CD1c-positive myeloid dendritic cell (primary cell): ENCODE data around the gene PLS1.
"Not testable (repeated sequence)": the region's sequence is repeated elsewhere in the genome, so short reads cannot be mapped to it uniquely, and the experiment has no call there.

Experiments
- DNase-seq: peaks from one replicate; pipeline ENCODE4 v3.0.0-alpha.2; 2016; ENCODE audit errors: extremely low spot score

PLS1 gene

DNA sequence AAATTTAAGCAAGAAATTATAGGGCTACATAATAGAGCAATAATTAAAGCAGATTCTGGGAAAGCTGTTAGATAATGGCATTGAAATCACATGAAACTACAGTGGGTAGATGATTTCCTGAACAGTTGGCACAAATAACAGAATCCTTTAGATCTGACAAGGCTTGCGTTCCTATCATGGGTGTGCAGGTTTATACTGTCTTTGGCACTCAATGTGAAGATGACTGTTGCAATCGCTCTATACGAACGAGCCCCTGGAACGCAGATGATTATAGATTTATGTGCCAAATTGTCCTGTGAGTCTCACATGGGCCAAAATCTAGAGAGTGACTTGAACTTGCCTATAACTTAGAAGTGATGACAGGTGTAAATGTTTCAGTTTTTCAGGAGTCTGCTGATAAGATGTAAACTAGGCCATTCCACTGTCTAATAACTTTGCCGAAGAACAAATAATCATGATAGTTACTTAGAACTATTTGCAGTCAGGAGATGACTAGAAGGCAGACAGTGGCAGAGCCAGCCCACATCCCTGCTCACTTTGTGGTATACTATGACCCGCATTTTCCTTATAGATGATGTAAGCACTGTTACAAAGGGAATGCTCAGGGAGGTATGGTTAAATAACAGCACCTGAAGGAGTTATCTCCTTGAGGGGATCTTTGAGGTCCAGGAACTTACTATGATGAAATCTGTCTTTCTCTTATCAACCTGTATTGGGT lies 97.1 kb downstream of the PLS1 start:
- no peak for DNase-seq

DNA sequence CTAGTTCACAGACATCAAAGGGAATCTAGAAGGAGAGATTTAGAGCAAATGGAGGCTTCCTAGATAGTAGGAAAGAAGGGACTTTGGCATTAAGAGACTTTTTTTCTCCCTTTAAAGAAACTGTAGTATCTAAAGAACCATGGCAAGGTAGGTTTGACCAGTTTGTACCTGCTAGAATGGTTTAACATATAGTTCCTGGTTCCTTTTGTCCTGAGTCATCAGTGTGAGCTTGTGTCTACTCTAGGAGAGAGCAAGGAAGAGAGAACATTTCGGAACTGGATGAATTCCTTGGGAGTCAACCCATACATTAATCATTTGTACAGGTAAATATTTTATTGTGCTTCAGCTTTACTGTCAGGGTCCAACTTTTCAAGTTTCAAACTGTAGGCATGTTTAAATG lies 98.0 kb downstream of the PLS1 start:
- DNase-seq, result no peak

DNA sequence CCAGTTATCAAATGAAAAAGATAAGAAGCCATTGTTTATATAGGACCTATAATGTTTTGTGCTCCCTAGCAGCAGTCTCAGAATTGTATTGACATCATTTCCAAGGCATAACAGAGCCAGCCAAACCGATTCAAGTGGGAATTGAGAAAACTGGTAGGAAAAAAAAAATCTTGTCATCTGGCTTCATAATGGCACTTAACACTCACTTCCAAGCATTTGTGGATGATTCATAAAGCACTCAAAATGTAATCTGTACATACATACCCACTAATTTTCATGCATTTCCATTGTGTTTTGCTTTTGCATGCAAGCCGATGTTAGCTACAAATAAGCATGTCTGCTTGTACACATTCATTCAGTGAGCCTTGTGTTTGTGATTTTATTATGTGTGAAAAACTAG lies 109.0 kb downstream of the PLS1 start:
- no peak for DNase-seq

DNA sequence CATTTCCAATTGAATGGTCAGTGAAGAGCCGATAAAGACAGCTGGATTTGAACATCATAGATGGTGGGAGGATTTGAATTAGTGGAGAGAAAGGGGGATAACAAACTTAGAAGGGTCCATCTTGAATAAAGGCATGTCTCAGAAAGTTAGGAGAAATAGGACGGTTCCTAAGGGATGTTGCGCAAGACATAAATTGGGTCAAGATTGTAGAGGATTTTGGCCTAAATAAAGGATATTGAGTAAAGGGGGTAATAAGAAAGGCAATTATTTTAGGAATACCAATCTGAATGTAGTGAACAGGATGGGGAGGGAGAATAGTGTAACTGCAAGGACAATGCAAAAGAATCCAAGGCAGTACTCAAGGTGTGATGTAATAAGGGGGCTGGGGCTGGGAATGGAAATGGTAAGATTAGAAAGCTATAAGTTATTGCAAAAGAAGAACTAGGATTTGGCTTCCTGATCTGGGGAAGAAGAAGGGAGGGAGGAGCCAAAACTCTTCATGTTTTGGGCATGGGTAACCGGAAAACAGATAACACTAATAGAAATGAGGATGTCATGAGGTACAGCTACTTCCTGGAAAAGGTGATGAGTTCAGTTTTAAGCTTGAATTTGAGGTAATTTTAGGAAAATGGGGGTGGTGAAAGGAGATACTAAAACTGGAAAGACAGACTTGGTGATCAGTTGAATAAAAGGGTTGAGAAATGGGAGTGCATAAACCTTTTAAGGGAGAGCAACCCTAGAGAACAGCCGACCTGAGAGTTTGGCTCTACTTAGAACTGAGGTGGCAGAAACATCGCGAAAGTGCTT lies 110.3 kb downstream of the PLS1 start:
- no peak for DNase-seq

DNA sequence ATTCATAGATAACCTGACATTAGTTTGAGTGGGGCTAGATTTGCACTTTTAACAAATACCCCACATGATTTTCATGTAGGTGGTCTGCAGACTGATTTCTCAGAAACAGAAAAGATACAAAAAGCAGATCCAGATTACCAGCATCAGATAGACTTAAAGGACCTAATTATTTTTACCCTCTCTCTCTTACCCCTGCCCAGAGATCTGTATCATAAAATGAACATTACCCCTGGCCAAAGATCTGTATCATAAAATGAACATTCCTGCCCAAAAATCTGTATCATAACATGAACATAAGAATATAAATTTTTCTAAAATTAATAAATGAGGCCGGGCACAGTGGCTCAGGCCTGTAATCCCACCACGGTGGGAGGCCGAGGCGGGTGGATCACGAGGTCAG lies 113.0 kb downstream of the PLS1 start:
- DNase-seq, result no peak

DNA sequence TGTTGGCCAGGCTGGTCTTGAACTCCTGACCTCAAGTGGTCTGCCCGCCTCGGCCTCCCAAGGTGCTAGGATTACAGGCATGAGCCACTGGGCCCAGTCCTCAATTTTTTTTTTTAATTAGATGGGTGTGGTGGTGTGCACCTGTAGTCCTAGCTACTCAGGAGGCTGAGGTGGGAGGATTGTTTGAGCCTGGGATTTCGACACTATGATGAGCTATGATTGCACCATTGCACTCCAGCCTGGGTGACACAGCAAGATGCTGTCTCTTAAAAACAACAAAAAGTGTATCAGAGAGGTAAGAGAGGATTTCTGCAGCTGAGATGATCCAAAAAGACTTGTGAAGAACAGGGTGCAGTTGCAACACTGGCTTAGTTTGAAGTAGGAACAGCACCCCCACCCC lies 118.7 kb downstream of the PLS1 start:
- DNase-seq, result not testable (repeated sequence)

DNA sequence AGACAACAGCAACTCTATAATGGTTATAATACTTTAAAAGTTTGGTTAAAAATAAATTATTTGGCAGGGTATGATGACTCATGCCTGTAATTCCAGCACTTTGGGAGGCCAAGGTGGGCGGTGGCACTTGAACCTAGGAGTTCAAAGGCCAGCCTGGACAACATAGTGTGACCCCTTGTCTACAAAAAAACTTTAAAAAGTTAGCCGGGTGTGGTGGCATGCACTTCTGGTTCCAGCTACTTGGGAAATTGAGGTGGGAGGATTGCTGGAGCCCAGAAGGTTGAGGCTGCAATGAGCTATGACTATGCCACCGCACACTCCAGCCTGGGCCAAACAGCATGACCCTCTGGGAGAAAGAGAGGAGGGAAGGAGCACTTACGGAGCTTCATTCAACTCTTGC lies 119.9 kb downstream of the PLS1 start:
- DNase-seq, result no peak

DNA sequence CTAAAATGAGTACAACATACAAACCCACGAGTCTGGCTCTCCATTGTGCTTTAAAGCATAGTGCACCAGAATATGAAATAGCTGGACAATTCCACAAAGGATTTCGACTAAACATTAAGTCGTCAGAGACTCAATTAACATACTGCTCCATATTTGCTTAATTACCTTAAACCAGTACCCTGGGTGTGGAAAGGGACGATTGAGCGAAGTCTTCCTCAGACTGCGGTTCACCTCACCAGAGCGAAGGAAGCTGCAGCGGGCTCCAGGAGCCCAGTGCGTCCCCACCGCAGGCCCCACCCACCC lies 127.4 kb downstream of the PLS1 start:
- no peak for DNase-seq

DNA sequence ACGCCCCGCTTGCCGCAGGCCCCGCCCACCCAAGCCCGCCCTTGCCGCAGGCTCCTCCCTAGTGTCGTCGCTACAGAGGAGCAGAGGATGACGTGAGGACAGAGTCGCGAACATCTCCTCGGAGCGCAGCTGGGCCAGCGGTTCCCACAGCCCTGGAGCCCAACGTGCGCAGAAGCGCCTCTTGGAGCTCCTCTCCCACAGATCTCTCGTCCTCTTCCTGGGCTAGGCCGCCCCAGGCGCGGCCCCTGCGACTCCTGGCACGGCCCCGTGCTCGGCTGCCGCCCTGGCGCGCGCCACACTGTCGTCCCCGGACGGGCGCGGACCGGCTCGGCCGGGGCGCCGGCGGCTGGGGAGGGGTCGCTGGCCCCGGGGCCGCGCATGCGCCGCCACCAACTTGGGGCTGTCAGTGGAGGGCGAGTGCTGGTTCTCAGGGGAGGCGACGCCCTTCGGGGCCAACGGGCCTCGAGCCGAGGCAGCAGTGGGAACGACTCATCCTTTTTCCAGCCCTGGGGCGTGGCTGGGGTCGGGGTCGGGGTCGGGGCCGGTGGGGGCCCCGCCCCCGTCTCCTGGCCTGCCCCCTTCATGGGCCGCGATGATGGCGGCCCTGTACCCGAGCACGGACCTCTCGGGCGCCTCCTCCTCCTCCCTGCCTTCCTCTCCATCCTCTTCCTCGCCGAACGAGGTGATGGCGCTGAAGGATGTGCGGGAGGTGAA lies 127.9 kb downstream of the PLS1 start, which contains the start of gene TRPC1:
Gene TRPC1 (plus strand): TSS at position 67 of the 714 bp plus-strand sequence. CDS start 526 bp downstream, at position 593.
- peak; percentile 78 for DNase-seq

DNA sequence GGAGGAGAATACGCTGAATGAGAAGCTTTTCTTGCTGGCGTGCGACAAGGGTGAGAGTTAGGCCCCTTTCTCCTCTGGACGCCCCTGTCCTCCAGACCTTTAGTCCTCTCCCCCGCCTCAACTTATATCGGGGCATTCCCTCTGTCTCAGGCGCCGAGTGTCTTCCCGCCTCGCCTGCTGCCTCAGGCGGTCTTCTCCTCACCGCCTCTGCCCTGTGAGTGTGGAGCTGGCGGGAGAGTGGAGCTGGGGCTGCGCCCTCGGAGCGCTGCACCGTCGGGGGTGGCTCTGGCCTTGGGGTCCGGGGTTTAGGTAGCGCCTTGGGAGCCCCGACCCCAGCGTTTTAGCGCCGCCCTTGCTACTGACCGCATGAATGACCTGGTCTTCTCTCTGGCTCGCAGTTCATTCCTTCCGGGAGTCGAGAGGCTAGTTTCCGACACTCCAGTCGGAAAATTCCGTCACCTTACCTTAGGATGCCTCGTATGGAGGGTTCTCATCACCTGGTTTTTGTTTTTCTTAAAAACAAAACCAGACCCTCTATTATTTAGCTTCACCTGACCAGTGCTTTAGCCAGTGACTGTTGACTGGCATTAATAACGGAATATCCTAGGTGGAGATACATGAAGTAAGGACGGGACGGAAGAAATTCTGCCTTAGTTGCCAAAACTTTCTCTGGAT lies 128.6 kb downstream of the PLS1 start:
- DNase-seq, result peak; percentile 3

DNA sequence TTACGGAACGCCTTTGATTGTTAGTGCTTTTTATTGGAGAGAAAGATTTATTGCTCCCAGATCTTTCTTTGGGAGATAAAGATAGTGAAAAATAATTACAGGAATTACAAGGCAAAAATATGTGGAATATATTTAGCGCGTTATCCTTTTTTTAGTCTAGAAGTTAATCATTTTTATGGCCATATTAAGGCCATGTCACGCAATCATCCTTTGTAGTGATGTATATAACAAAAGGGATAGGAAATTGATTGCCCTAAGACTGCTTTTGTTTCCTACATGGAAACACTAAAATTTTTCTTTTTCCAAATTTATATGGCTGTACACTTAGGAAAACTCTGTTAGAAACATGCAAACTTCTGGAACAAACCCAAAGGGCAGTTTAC lies 129.2 kb downstream of the PLS1 start:
- DNase-seq, result no peak

DNA sequence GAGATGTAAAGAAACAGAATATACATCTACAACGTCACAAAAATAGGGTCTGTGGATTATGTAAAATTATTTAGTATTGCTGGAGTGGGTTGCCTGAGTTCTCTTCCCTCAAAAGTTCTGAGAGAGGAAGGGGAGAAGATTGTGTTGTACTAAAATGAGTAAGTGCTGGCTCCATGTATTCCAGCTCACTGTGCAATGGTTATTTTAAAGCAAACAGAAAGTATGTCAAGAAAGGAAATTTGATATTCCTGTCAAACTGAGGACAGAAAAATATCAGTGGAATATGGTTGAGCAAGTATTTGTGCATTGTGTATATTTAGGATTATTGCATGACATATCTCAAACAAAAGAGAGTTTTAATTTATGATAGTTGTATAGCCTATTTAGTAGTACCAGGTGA lies 129.8 kb downstream of the PLS1 start:
- no peak for DNase-seq

DNA sequence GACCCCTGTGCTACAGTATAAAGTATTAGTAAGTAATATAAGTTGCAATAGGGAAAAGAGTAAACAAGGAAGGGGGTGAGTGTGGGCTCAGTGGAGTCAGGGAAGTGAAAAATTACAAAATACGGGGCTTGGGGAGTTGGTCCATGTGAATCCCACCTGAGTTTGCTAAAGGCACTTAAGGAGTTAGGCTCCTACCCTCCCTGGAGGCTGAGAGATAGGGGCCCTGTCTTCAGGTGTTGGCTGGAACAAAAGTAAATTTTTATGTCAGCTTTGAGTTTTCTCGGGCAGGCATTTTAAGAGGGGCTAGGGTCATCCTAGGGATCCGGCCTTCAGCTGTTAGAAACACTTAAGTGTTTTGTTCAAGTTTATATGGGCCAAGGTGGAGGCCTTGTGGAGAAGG lies 135.9 kb downstream of the PLS1 start:
- DNase-seq, result no peak

DNA sequence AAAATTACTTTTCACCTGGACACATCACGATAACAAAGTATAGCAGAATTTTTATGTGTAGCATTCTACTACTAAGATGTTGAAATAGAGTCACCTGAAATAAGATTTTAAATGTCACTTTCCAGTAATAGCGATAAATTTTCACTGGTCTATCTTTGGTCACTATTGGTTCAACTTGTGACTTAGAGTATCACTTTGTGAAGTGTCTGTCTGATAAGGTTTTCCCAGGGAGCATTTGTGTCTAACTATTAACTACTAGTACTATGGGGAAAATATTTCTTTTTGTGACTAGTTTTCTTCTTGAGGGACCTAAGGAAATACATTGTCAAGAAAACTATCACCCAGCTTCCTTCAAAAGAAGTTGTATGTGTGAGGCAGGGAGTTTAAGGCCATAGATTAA lies 138.6 kb downstream of the PLS1 start:
- no peak for DNase-seq

DNA sequence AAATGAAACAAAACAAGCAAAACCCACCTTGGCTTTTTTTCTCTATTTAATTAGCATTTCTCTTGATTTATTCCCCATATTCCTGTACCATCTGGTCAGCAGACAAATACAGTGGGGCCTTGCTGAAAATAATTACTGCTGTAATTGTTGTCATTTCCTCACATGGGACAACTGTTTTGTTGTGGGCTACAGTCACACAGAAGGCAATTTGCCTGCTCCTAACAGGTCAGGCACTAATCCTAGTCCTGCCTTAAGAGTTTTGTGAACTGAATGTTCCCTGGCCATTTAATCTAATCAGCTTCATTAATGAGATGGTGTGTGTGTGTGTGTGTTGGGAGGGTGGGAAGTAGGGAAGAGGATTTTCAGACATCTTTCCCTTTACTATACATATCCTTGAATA lies 139.3 kb downstream of the PLS1 start:
- DNase-seq, result no peak

DNA sequence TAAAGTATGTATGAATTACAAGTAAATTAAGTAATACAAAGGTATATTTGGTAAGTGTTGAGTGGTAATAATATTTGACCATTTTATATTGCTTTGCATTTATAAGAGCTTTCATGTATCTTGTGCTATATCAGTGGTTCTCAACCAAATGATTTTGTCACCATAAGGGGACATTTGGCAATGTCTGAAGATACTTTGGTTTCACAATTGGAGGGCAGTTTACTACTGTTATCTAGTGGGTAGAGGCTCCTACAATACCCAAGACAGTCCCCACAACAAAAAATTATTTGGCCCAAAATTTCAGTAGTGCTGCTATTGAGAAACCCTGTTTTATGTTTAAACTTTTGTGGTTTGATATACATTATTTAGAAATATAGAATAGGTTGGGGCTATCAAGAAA lies 142.2 kb downstream of the PLS1 start:
- no peak for DNase-seq

DNA sequence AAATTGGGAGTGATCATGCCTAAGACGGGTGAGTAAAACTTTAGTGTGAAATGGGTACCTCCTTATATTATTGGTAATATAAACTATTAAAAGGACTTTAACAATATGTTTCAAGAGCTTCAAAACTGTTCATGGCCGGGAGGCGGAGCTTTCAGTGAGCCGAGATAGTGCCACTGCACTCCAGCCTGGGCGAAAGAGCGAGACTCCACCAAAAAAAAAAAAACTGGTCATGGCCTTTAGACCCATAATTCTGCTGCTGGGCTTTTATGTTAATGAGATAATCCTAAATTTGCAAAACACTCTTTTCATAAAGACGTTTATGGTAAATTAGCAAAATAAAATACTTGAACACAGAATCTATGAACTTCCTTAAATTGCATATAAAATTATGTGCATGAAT lies 150.5 kb downstream of the PLS1 start:
- no peak for DNase-seq

DNA sequence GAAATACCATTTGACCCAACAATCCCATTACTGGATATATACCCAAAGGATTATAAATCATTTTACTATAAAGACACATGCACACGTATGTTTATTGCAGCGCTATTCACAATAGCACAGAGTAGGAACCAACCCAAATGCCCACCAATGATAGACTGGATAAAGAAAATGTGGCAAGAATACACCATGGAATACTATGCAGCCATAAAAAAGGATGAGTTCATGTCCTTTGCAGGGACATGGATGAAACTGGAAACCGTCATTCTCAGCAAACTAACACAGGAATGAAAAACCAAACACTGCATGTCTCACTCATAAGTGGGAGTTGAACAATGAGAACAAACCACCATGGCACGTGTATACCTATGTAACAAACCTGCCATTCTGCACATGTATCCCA lies 154.3 kb downstream of the PLS1 start:
- DNase-seq, result not testable (repeated sequence)

DNA sequence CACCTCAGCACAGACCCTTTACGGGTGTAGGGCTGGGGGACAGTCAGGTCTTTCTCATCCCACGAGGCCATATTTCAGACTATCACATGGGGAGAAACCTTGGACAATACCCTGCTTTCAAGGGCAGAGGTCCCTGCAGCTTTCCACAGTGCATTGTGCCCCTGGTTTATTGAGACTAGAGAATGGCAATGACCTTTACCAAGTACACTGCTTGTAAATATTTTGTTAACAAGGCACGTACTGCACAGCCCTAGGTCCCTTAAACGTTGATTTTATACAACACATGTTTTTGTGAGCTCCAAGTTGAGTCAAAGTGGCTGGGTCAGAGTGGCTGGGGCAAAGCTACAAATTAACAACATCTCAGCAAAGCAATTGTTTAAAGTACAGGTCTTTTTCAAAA lies 156.4 kb downstream of the PLS1 start:
- DNase-seq, result not testable (repeated sequence)

DNA sequence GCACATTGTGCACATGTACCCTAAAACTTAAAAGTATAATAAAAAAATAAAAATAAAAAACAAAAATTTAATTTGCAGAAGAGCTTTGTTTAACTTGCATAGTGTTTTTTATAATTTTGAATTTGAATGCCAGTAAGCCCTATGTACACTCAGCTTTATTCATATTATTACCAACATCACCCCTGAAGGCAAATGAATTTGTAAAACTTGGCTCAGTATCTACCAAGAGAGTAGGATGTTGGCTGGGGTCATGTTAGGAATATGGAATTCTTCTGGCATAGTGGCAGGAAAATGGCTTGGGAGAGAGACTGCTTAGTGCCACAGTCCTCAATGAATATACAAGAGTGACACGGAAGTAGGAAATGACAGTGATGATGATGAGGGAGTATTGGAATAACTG lies 158.3 kb downstream of the PLS1 start:
- DNase-seq, result no peak
